SU-DHL-6 (cell line): ENCODE data around the gene FBXL13.

Experiments used
- EZH2phosphoT487 ChIP-seq: fragments of 200-600 bp; sonication (generic), shearing (Covaris generic); conservative IDR thresholded peaks from 2 replicates; pipeline ENCODE4 v1.6.1; 2018; ENCODE audit warnings: mild to moderate bottlenecking, antibody characterized with exemption, low read length, moderate library complexity, mixed read lengths
- TF ChIP-seq, protein P1 (sequence below): fragments of 200-600 bp; sonication (generic); IDR thresholded peaks from one replicate; pipeline ENCODE4 v1.5.1; 2017; ENCODE audit warnings: antibody characterized with exemption, mild to moderate bottlenecking, low read length, moderate library complexity; ENCODE audit not compliant: insufficient read depth, poor library complexity, severe bottlenecking

DNA sequence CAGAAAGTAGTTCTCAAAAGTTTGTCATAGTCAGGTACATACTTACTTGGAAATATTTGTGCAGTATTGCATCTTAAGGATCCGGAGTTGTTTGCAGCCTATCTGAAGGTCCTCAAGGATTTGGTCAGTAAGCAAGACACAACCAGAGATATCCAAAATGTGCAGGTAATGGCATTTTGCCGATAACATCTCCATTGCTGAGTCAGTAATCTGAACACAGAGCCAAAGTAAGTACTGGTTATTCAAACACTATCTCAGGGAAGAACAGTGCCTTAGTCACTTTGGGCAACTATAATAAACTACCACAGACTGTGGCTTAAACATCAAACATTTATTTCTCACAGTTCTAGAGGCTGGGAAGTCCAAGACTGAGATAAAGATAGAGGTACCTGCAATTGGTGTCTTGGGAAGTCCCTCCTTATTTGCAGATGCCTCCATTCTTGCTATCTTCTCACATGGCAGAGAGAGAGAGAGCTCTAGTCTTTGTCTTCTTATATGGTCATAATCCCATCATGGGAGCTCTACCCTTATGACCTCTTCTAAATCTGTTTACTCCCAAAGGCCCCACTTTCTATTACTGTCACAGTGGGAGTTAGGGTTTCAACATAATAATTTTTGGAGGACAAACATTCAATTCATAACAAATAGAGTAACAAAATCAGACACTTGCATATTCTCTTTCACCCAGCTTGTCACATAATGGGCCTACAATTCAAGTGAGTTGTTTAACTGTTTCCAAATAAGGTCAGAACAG lies 252.4 kb downstream of the FBXL13 start:
- TF ChIP-seq, protein P1, sequence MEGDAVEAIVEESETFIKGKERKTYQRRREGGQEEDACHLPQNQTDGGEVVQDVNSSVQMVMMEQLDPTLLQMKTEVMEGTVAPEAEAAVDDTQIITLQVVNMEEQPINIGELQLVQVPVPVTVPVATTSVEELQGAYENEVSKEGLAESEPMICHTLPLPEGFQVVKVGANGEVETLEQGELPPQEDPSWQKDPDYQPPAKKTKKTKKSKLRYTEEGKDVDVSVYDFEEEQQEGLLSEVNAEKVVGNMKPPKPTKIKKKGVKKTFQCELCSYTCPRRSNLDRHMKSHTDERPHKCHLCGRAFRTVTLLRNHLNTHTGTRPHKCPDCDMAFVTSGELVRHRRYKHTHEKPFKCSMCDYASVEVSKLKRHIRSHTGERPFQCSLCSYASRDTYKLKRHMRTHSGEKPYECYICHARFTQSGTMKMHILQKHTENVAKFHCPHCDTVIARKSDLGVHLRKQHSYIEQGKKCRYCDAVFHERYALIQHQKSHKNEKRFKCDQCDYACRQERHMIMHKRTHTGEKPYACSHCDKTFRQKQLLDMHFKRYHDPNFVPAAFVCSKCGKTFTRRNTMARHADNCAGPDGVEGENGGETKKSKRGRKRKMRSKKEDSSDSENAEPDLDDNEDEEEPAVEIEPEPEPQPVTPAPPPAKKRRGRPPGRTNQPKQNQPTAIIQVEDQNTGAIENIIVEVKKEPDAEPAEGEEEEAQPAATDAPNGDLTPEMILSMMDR: no peak
- no peak for TF ChIP-seq EZH2phosphoT487
